SH-SY5Y (cell line): ENCODE measurements around the gene JSRP1.

Experiments used
- GATA2 ChIP-seq: IDR thresholded peaks from 2 replicates; pipeline ENCODE4 v1.6.1; 2011; ENCODE audit warnings: mild to moderate bottlenecking, low read depth, low read length
- GATA3 ChIP-seq: IDR thresholded peaks from 2 replicates; pipeline ENCODE4 v1.6.1; 2011; ENCODE audit warnings: low read depth, mild to moderate bottlenecking, low read length, moderate library complexity

DNA sequence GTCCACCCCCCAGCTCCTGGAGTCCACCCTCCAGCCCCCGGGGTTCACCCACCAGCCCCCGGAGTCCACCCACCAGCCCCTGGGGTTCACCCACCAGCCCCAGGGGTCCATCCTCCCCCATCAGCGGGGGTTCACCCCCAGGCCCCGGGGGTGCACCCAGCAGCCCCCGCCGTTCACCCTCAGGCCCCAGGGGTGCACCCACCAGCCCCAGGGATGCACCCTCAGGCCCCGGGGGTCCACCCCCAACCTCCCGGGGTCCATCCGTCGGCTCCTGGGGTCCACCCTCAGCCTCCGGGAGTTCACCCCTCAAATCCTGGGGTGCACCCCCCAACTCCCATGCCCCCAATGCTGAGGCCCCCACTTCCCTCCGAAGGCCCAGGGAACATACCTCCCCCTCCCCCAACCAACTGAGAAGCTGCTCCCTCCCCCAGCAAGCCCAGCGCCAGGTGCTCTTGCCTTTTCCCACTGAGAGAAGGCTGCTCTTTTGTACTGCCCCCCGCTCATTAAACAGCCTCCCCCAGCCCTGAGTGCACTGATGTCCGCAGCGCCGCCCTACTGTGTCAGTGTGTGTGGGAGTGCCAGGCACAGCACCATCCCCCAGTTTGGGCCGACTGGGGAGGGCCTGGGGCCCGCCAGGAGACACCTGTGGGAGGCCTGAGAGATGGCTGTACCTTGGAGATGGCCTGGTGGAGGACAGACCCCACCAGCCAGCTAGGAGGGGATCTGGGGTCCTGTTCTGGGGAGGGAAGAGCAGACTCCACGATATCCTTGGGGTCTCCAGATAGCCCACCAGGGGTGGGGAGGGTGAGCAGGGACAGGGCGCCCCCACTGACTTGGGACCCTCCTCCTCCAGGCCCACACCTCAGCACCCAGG lies 7.8 kb downstream of the JSRP1 start:
- no peak for TF ChIP-seq GATA2
- no peak for TF ChIP-seq GATA3
